Measurements from ENCODE around the gene CEP41. TPM values are rescaled to one million over a fixed set of nuclear protein-coding genes. Genes with fewer than 3 reads are reported as not detected.

The CEP41 gene
- total and polyA plus RNA-seq, 11 donors: 1.7 to 11.4 (median 4.1) TPM

GRCh38 chr7:130478991-130479390, 38.2 kb upstream of the CEP41 start:
- ATAC-seq (no peak), DNase-seq (no peak)
- intact Hi-C loops (cut with DNase I): no loop called here
- WGBS, 4 donors: 88 to 94% (median 91%) methylated on average over 3 of the region's 3 CpGs
- H3K9me3 ChIP-seq: peaks cover 0 to 17% (median 4%) of the 10 kb centered on the region in 12 donors
- no peak overlapping the region for H3K4me3 ChIP-seq
- H3K27me3 ChIP-seq: peaks cover 0 to 13% (median 0%) of the 10 kb centered on the region in 9 donors
- no peak overlapping the region for H3K27ac ChIP-seq
- no peaks in the 10 kb centered on the region for H3K36me3 ChIP-seq
- TF ChIP-seq CTCF (IDR thresholded peaks at IDR 0.05) (no peak), POLR2A (IDR thresholded peaks at IDR 0.05) (no peak)
- H3K4me1 ChIP-seq: peaks cover 0 to 2% (median 0%) of the 10 kb centered on the region in 12 donors

- WGBS, 4 donors: 67 to 81% (median 74%) methylated on average over 9 of the region's 9 CpGs
- no peak for DNase-seq
- TF ChIP-seq CTCF (IDR thresholded peaks at IDR 0.05) (no peak), POLR2A (IDR thresholded peaks at IDR 0.05) (no peak)
- no peak for ATAC-seq
- Histone ChIP-seq H3K36me3 (no peaks in the 10 kb centered on the region), H3K27ac (no peak overlapping the region), H3K9me3 (peaks cover 0 to 17% (median 4%) of the 10 kb centered on the region in 12 donors), H3K27me3 (peaks cover 0 to 1% (median 0%) of the 10 kb centered on the region in 9 donors), H3K4me1 (peaks cover 0 to 18% (median 0%) of the 10 kb centered on the region in 12 donors), H3K4me3 (no peak overlapping the region)
- intact Hi-C loops (cut with DNase I): no loop called here
Observed at GRCh38 chr7:130476297-130477150, 35.7 kb upstream of the CEP41 start.

- WGBS, 4 donors: 70 to 77% (median 72%) methylated on average over 7 of the region's 7 CpGs
- peaks cover 0 to 17% (median 4%) of the 10 kb centered on the region in 12 donors for H3K9me3 ChIP-seq
Observed at GRCh38 chr7:130475776-130476175, 35.0 kb upstream of the CEP41 start.

More at GRCh38 chr7:130475776-130476175, 35.0 kb upstream of the CEP41 start:
- TF ChIP-seq CTCF (IDR thresholded peaks at IDR 0.05) (no peak), POLR2A (IDR thresholded peaks at IDR 0.05) (no peak)
- Histone ChIP-seq H3K27ac (no peak overlapping the region), H3K4me1 (peaks cover 0 to 18% (median 0%) of the 10 kb centered on the region in 12 donors), H3K36me3 (no peaks in the 10 kb centered on the region), H3K4me3 (no peak overlapping the region), H3K27me3 (no peaks in the 10 kb centered on the region)
- intact Hi-C loops (cut with DNase I): no loop called here
- ATAC-seq: no peak
- no peak for DNase-seq

Measured in heart left ventricle (tissue), 16 donors.